Endothelial cell of umbilical vein (primary cell): ENCODE results near the gene ACIN1.

Source experiments
- CTCF ChIP-seq, 2 donors: IDR thresholded peaks; 1 replicate in 1 of 2; 2 replicates in 1 of 2; pipeline ENCODE4 v1.5.1; 2011; ENCODE audit warnings: low read length in 2 of 2, mild to moderate bottlenecking in 2 of 2, moderate library complexity in 2 of 2, control low read depth in 1 of 2, inconsistent platforms in 1 of 2, low read depth in 1 of 2; ENCODE audit not compliant: insufficient read depth in 1 of 2; ENCODE audit errors: extremely low read depth in 1 of 2
- EZH2 ChIP-seq: IDR thresholded peaks from 2 replicates; pipeline ENCODE4 v1.6.1; 2012; ENCODE audit warnings: borderline replicate concordance, low read depth, mild to moderate bottlenecking, moderate library complexity, low read length, inconsistent platforms; ENCODE audit not compliant: severe bottlenecking
- FOS ChIP-seq: IDR thresholded peaks from 2 replicates; pipeline ENCODE4 v1.6.1; 2011; ENCODE audit warnings: mild to moderate bottlenecking, low read length, moderate library complexity, borderline replicate concordance; ENCODE audit not compliant: insufficient read depth
- JUN ChIP-seq: IDR thresholded peaks from 2 replicates; pipeline ENCODE4 v1.6.1; 2011; ENCODE audit warnings: borderline replicate concordance, low read depth; ENCODE audit not compliant: insufficient read length, insufficient read depth
- MAX ChIP-seq: IDR thresholded peaks from 2 replicates; pipeline ENCODE4 v1.6.1; 2011; ENCODE audit not compliant: insufficient read depth, insufficient read length
- POLR2A ChIP-seq: IDR thresholded peaks from 2 replicates; pipeline ENCODE4 v1.6.1; 2012; ENCODE audit warnings: low read depth, mild to moderate bottlenecking, control low read depth, low read length
- POLR2AphosphoS5 ChIP-seq: IDR thresholded peaks from 2 replicates; pipeline ENCODE4 v1.6.1; 2012; ENCODE audit warnings: low read depth, mild to moderate bottlenecking, control low read depth, low read length, moderate library complexity; ENCODE audit not compliant: insufficient read depth

- TF ChIP-seq POLR2A (no peak), CTCF (IDR thresholded peaks at IDR 0.05; ENCODE audit: extremely low read depth in 1 of 2, insufficient read depth in 1 of 2, low read depth in 1 of 2, low read length in 2 of 2) (no peak), MAX (no peak), EZH2 (no peak), POLR2AphosphoS5 (no peak), JUN (no peak), FOS (no peak)
Measured at GRCh38 chr14:23137192-23137812, 42.4 kb upstream of the ACIN1 start.
